Measurements from ENCODE around the gene HEPN1. TPM values are rescaled to one million over a fixed set of nuclear protein-coding genes. Genes with fewer than 3 reads are reported as not detected.

The HEPN1 gene
- total RNA-seq, 1 experiment from 2014 or later: not detected

- no peaks in the 10 kb centered on the region for H3K79me2 ChIP-seq (ENCODE audit: low read depth)
- POLR2A ChIA-PET (ENCODE audit: unreplicated experiment): no interaction called here
- no TSS peak for BruUV-seq (replicated peaks)
- intact Hi-C loops (cut with micrococcal nuclease; ENCODE audit: unreplicated experiment): loop anchor here (10.0 kb wide), 1 partner anchor 685 kb away; the partner anchor contains the start of gene EI24
- H3K4me2 ChIP-seq: no peak overlapping the region
- H3K36me3 ChIP-seq (ENCODE audit: low read depth): no peaks in the 10 kb centered on the region
- TF ChIP-seq, protein P1, sequence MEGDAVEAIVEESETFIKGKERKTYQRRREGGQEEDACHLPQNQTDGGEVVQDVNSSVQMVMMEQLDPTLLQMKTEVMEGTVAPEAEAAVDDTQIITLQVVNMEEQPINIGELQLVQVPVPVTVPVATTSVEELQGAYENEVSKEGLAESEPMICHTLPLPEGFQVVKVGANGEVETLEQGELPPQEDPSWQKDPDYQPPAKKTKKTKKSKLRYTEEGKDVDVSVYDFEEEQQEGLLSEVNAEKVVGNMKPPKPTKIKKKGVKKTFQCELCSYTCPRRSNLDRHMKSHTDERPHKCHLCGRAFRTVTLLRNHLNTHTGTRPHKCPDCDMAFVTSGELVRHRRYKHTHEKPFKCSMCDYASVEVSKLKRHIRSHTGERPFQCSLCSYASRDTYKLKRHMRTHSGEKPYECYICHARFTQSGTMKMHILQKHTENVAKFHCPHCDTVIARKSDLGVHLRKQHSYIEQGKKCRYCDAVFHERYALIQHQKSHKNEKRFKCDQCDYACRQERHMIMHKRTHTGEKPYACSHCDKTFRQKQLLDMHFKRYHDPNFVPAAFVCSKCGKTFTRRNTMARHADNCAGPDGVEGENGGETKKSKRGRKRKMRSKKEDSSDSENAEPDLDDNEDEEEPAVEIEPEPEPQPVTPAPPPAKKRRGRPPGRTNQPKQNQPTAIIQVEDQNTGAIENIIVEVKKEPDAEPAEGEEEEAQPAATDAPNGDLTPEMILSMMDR (conservative IDR thresholded peaks at IDR 0.05): no peak
- TF ChIP-seq EZH2 (IDR thresholded peaks at IDR 0.05; ENCODE audit: low read depth): no peak
- H4K20me1 ChIP-seq (ENCODE audit: insufficient read depth): no peaks in the 10 kb centered on the region
- no peaks in the 10 kb centered on the region for H3F3A ChIP-seq (ENCODE audit: insufficient read depth, low read depth)
- H3K9me2 ChIP-seq (ENCODE audit: insufficient read depth): no peaks in the 10 kb centered on the region
- H3K27ac ChIP-seq: no peak overlapping the region
- no peak overlapping the region for H3K4me3 ChIP-seq
- peaks cover 43% of the 10 kb centered on the region for H3K27me3 ChIP-seq (ENCODE audit: insufficient read depth, low read depth)
- no peaks in the 10 kb centered on the region for H3K4me1 ChIP-seq (replicated peaks; ENCODE audit: insufficient read depth)
- H2AFZ ChIP-seq: no peak overlapping the region
- DNase-seq: no peak
- no peaks in the 10 kb centered on the region for H3K9me3 ChIP-seq (ENCODE audit: insufficient read depth, low read depth)
- CTCF ChIA-PET: no interaction called here
These were observed 38.8 kb upstream of the HEPN1 start for GRCh38 chr11:124880290-124880611.

- intact Hi-C loops (cut with micrococcal nuclease; ENCODE audit: unreplicated experiment): loop anchor here (10.0 kb wide), 1 partner anchor 684 kb away; the partner anchor contains the start of gene EI24
- H3K4me2 ChIP-seq: no peak overlapping the region
- DNase-seq: no peak
- peaks cover 45% of the 10 kb centered on the region; the same call in 1 of the 2 replicates for H3K27me3 ChIP-seq (ENCODE audit: insufficient read depth, low read depth)
- H4K20me1 ChIP-seq (ENCODE audit: insufficient read depth): no peaks in the 10 kb centered on the region
- H2AFZ ChIP-seq: no peak overlapping the region
- H3K27ac ChIP-seq: no peak overlapping the region
- POLR2A ChIA-PET (ENCODE audit: unreplicated experiment): no interaction called here
- H3K36me3 ChIP-seq (ENCODE audit: low read depth): no peaks in the 10 kb centered on the region
- no peaks in the 10 kb centered on the region for H3K9me3 ChIP-seq (ENCODE audit: insufficient read depth, low read depth)
- H3K9me2 ChIP-seq (ENCODE audit: insufficient read depth): no peaks in the 10 kb centered on the region
- BruUV-seq (replicated peaks): no TSS peak
- H3K4me3 ChIP-seq: no peak overlapping the region
- CTCF ChIA-PET: no interaction called here
- H3F3A ChIP-seq (ENCODE audit: insufficient read depth, low read depth): no peaks in the 10 kb centered on the region
- no peaks in the 10 kb centered on the region for H3K4me1 ChIP-seq (replicated peaks; ENCODE audit: insufficient read depth)
- H3K79me2 ChIP-seq (ENCODE audit: low read depth): no peaks in the 10 kb centered on the region
- no peak for TF ChIP-seq EZH2 (IDR thresholded peaks at IDR 0.05; ENCODE audit: low read depth)
- TF ChIP-seq, protein P1 (conservative IDR thresholded peaks at IDR 0.05): no peak
These were observed 38.1 kb upstream of the HEPN1 start for GRCh38 chr11:124880958-124881357.

GRCh38 chr11:124882339-124883071 is 36.5 kb upstream of the HEPN1 start:
- H3K4me2 ChIP-seq: no peak overlapping the region
- intact Hi-C loops (cut with micrococcal nuclease; ENCODE audit: unreplicated experiment): loop anchor here (10.0 kb wide), 1 partner anchor 682 kb away; the partner anchor contains the start of gene EI24
- POLR2A ChIA-PET (ENCODE audit: unreplicated experiment): no interaction called here

More at GRCh38 chr11:124882339-124883071, 36.5 kb upstream of the HEPN1 start:
- peaks cover 53% of the 10 kb centered on the region for H3K27me3 ChIP-seq (ENCODE audit: insufficient read depth, low read depth)
- no peak overlapping the region for H3K4me3 ChIP-seq
- CTCF ChIA-PET: no interaction called here
- no peaks in the 10 kb centered on the region for H3F3A ChIP-seq (ENCODE audit: insufficient read depth, low read depth)
- H3K4me1 ChIP-seq (replicated peaks; ENCODE audit: insufficient read depth): no peaks in the 10 kb centered on the region
- TF ChIP-seq EZH2 (IDR thresholded peaks at IDR 0.05; ENCODE audit: low read depth): no peak
- TF ChIP-seq, protein P1 (conservative IDR thresholded peaks at IDR 0.05): no peak
- no peaks in the 10 kb centered on the region for H3K36me3 ChIP-seq (ENCODE audit: low read depth)
- H3K79me2 ChIP-seq (ENCODE audit: low read depth): no peaks in the 10 kb centered on the region
- H4K20me1 ChIP-seq (ENCODE audit: insufficient read depth): no peaks in the 10 kb centered on the region
- no peak overlapping the region for H2AFZ ChIP-seq
- no peak overlapping the region for H3K27ac ChIP-seq
- H3K9me3 ChIP-seq (ENCODE audit: insufficient read depth, low read depth): no peaks in the 10 kb centered on the region
- no peaks in the 10 kb centered on the region for H3K9me2 ChIP-seq (ENCODE audit: insufficient read depth)
- no TSS peak for BruUV-seq (replicated peaks)
- no peak for DNase-seq
